Measurements from ENCODE around the gene RMDN2.

- no peak for TF ChIP-seq CTCF (optimal IDR thresholded peaks at IDR 0.05 in 1 of 3, IDR thresholded peaks at IDR 0.05 in 1 of 3, conservative IDR thresholded peaks at IDR 0.05 in 1 of 3; ENCODE audit: extremely low read depth in 1 of 3, insufficient read depth in 2 of 3, low read length in 3 of 3)
- no peak for TF ChIP-seq EZH2 (IDR thresholded peaks at IDR 0.05; ENCODE audit: low read length)
These were observed 114.2 kb downstream of the RMDN2 start for GRCh38 chr2:38039121-38039910.

All from keratinocyte (primary cell).